Epithelial cell of esophagus (primary cell): ENCODE data around the gene ATG4B.

Experiments used
- DNase-seq: peaks from one replicate; pipeline ENCODE4 v3.0.0; 2010; ENCODE audit warnings: low read depth
- H3K4me3 ChIP-seq: 2 replicates; pipeline ENCODE4 v1.5.1; 2011; ENCODE audit warnings: mild to moderate bottlenecking, low read length, control low read depth
- CTCF ChIP-seq: IDR thresholded peaks from 2 replicates; pipeline ENCODE4 v1.5.1; 2011; ENCODE audit warnings: low read depth, mild to moderate bottlenecking, low read length, control low read depth, inconsistent platforms; ENCODE audit not compliant: insufficient read depth; ENCODE audit errors: missing control alignments

ATG4B gene

GRCh38 chr2:241652722-241653121, 15.2 kb downstream of the ATG4B start:
- no peak overlapping the region for H3K4me3 ChIP-seq
- TF ChIP-seq CTCF = no peak

DNA sequence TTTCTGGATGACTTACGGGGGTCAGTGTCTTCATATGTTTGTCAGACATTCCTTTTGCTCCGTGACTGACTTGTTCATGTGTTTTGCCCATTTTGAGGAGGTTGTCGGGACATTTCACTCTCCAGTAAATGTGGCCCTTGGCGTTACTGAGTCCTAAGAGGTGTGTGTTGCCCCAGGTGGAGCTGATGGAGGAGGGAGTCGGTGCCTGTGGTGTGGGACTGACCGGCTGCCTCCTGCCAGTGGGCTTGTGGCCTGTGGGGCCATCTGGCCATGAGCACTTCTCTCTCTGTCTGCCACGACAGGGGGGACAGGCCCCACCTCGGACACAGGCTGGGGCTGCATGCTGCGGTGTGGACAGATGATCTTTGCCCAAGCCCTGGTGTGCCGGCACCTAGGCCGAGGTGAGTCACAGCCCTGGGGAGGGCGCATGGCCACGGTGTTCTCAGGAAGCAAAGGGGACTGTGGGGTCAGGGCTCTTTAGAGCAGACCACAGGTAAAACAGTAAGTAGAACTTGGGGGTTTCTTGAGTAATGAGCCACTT, 15.8 kb downstream of the ATG4B start:
- no peak for DNase-seq
- H3K4me3 ChIP-seq = no peak overlapping the region
- no peak for TF ChIP-seq CTCF

More at GRCh38 chr2:241652722-241653121, 15.2 kb downstream of the ATG4B start:
- DNase-seq = no peak

DNA sequence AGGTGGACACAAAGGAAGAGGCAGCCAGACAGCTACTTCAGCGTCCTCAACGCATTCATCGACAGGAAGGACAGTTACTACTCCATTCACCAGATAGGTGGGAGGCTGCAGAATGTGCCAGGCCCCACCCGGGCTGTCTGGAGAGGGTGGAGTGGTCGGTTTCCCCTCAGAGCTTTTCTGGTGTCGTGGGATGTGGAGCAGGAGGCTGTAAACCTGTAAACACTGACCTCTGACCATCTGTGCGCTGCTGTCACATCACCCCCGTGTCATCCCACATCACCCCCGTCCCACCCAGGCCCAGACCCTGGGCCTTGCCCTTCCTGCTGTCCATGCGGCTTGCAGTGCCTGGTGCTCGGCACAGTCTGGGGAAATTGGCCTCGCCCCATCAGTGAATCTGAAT, 17.1 kb downstream of the ATG4B start:
- no peak for DNase-seq
- no peak overlapping the region for H3K4me3 ChIP-seq
- no peak for TF ChIP-seq CTCF

DNA sequence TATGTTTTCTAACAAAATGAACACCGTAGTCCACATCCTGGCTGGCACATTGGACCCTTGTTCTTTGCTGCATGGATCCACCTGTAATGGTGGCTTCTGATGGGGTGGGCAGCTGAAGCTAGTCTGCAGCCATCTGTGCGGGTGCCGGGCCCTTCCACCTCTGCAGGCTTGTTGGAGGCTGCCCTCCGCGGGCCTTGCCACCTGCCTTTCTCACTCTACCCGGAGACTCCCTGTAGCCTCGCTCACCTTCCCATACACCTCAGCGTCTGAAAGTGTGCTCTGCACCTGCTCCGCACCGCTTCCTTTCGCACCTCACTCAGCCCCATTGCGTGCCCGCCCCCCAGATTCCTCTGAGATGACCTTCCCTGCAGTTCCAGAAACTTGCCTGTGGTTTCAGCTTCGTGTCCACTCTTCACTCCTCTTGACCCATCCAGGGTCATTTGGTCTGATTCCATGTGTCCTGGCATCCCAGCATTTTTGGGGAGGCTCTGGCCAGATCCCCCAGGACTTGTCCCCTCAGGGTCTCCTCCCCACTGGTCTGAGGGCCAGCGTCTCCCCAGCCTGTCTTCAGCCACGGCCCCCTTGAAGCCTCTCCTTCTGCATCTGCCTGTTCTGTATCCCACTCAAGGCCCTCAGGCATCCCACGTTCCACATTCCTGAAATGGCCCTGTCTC, 18.2 kb downstream of the ATG4B start:
- no peak for TF ChIP-seq CTCF
- H3K4me3 ChIP-seq = no peak overlapping the region
- DNase-seq = no peak

- no peak for DNase-seq
- TF ChIP-seq CTCF = no peak
- H3K4me3 ChIP-seq = no peak overlapping the region
Observed at GRCh38 chr2:241656190-241656741, 18.8 kb downstream of the ATG4B start.

- DNase-seq = no peak
- no peak for TF ChIP-seq CTCF
- no peak overlapping the region for H3K4me3 ChIP-seq
Observed at GRCh38 chr2:241657786-241658254, 20.3 kb downstream of the ATG4B start.

GRCh38 chr2:241658296-241658695, 20.8 kb downstream of the ATG4B start:
- TF ChIP-seq CTCF = no peak
- no peak overlapping the region for H3K4me3 ChIP-seq
- no peak for DNase-seq
